ENCODE measurements around the gene MST1. TPM values are rescaled to one million over a fixed set of nuclear protein-coding genes. Genes with fewer than 3 reads are reported as not detected.

Gene MST1
- total RNA-seq, 1 donor from 2014 or later: 45.2 TPM

- no peak overlapping the region for H3K4me3 Mint-ChIP-seq (ENCODE audit: low read depth)
- no peak for TF ChIP-seq CTCF (IDR thresholded peaks at IDR 0.05; ENCODE audit: unreplicated experiment)
- H3K36me3 Mint-ChIP-seq (ENCODE audit: insufficient read depth): peaks cover 3% of the 10 kb centered on the region
- H3K9me3 Mint-ChIP-seq (ENCODE audit: low read depth): no peaks in the 10 kb centered on the region
- H3K4me1 Mint-ChIP-seq (ENCODE audit: low read depth): no peaks in the 10 kb centered on the region
- no peak overlapping the region for H3K27ac Mint-ChIP-seq
- no peaks in the 10 kb centered on the region for H3K27me3 Mint-ChIP-seq
- no peak for DNase-seq (ENCODE audit: low spot score, unreplicated experiment)
These were observed 17.8 kb upstream of the MST1 start for GRCh38 chr3:49707113-49707480.

- no peaks in the 10 kb centered on the region for H3K27me3 Mint-ChIP-seq
These were observed 17.3 kb upstream of the MST1 start for GRCh38 chr3:49706456-49707112.

GRCh38 chr3:49705390-49705960 is 16.2 kb upstream of the MST1 start:
- peaks cover 6% of the 10 kb centered on the region for H3K36me3 Mint-ChIP-seq (ENCODE audit: insufficient read depth)
- H3K27me3 Mint-ChIP-seq: no peaks in the 10 kb centered on the region
- no peak overlapping the region for H3K4me3 Mint-ChIP-seq (ENCODE audit: low read depth)
- H3K4me1 Mint-ChIP-seq (ENCODE audit: low read depth): no peaks in the 10 kb centered on the region
- DNase-seq (ENCODE audit: low spot score, unreplicated experiment): no peak
- H3K27ac Mint-ChIP-seq: no peak overlapping the region
- H3K9me3 Mint-ChIP-seq (ENCODE audit: low read depth): no peaks in the 10 kb centered on the region
- no peak for TF ChIP-seq CTCF (IDR thresholded peaks at IDR 0.05; ENCODE audit: unreplicated experiment)

More at GRCh38 chr3:49706456-49707112, 17.3 kb upstream of the MST1 start:
- H3K4me3 Mint-ChIP-seq (ENCODE audit: low read depth): no peak overlapping the region
- TF ChIP-seq CTCF (IDR thresholded peaks at IDR 0.05; ENCODE audit: unreplicated experiment): no peak
- no peak for DNase-seq (ENCODE audit: low spot score, unreplicated experiment)
- peaks cover 4% of the 10 kb centered on the region for H3K36me3 Mint-ChIP-seq (ENCODE audit: insufficient read depth)
- no peak overlapping the region for H3K27ac Mint-ChIP-seq
- H3K9me3 Mint-ChIP-seq (ENCODE audit: low read depth): no peaks in the 10 kb centered on the region
- H3K4me1 Mint-ChIP-seq (ENCODE audit: low read depth): no peaks in the 10 kb centered on the region

GRCh38 chr3:49704629-49705028 is 15.4 kb upstream of the MST1 start:
- H3K4me1 Mint-ChIP-seq (ENCODE audit: low read depth): no peaks in the 10 kb centered on the region
- H3K9me3 Mint-ChIP-seq (ENCODE audit: low read depth): no peaks in the 10 kb centered on the region
- no peak overlapping the region for H3K27ac Mint-ChIP-seq
- peaks cover 6% of the 10 kb centered on the region for H3K36me3 Mint-ChIP-seq (ENCODE audit: insufficient read depth)
- H3K27me3 Mint-ChIP-seq: no peaks in the 10 kb centered on the region
- TF ChIP-seq CTCF (IDR thresholded peaks at IDR 0.05; ENCODE audit: unreplicated experiment): no peak
- H3K4me3 Mint-ChIP-seq (ENCODE audit: low read depth): no peak overlapping the region
- no peak for DNase-seq (ENCODE audit: low spot score, unreplicated experiment)

- no peak for DNase-seq (ENCODE audit: low spot score, unreplicated experiment)
- Mint-ChIP-seq H3K36me3 (ENCODE audit: insufficient read depth) (peaks cover 6% of the 10 kb centered on the region), H3K4me3 (ENCODE audit: low read depth) (no peak overlapping the region), H3K9me3 (ENCODE audit: low read depth) (no peaks in the 10 kb centered on the region), H3K27ac (no peak overlapping the region), H3K4me1 (ENCODE audit: low read depth) (no peaks in the 10 kb centered on the region), H3K27me3 (no peaks in the 10 kb centered on the region)
- TF ChIP-seq CTCF (IDR thresholded peaks at IDR 0.05; ENCODE audit: unreplicated experiment): no peak
These were observed 14.7 kb upstream of the MST1 start for GRCh38 chr3:49703956-49704355.

All from progenitor cell of endocrine pancreas (in vitro differentiated cells).